HAP-1 (cell line): ENCODE results near the gene AFF1.
A peak's percentile ranks its signal among the peaks of the same experiment; 100 is the strongest.

Source experiments
- DNase-seq, 2 experiments: peaks; one replicate each; pipeline ENCODE4 v3.0.0-alpha.2; 2016 to 2020; ENCODE audit warnings: low spot score in 2 of 2
- H3K27me3 ChIP-seq: fragments of 250-450 bp; sonication (Bioruptor Pico); 2 replicates; pipeline ENCODE4 v1.5.1; 2020; ENCODE audit warnings: low read depth, mild to moderate bottlenecking, moderate library complexity
- H3K36me3 ChIP-seq: fragments of 250-450 bp; sonication (Bioruptor Pico); replicated peaks from 2 replicates; pipeline ENCODE4 v1.5.1; 2020; ENCODE audit warnings: mild to moderate bottlenecking
- H3K4me1 ChIP-seq: fragments of 250-450 bp; sonication (Bioruptor Pico); 2 replicates; pipeline ENCODE4 v1.5.1; 2020; ENCODE audit warnings: mild to moderate bottlenecking
- H3K4me3 ChIP-seq: fragments of 250-450 bp; sonication (Bioruptor Pico); 2 replicates; pipeline ENCODE4 v1.5.1; 2020; ENCODE audit warnings: mild to moderate bottlenecking, moderate library complexity
- H3K9me3 ChIP-seq: fragments of 250-450 bp; sonication (Bioruptor Pico); 2 replicates; pipeline ENCODE4 v1.5.1; 2020; ENCODE audit warnings: mild to moderate bottlenecking, moderate library complexity
- in situ Hi-C: fragments of 300-500 bp; cut with MboI; formaldehyde crosslinking; loops from 3 replicates; pipeline ENCODE4 v1.14.3; 2020; ENCODE audit warnings: low sequenced_read_pairs, inconsistent platforms, mixed read lengths

AFF1 gene

DNA sequence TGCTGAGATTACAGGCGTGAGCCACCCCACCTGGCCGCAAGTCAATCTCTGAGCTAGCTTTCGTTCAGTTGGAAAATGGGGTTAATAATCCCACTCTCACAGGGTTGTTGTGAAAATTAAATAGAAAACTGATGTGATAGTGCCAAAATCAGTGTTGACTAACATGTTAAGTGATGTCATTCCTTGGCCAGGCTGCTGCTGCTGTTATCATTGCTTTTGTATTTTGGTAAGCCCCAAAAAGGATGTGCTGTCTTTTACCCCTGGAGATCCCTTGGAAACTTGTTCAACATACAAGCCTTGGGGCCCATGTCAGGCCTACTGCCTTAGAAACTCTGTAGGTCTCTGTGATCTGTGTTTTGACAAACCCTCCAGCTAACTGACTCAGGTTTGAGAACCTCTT, 106.3 kb downstream of the AFF1 start:
- Histone ChIP-seq H3K9me3 (peaks cover 2% of the 10 kb centered on the region; the same call in 1 of the 2 replicates), H3K27me3 (no peaks in the 10 kb centered on the region), H3K36me3 (no peaks in the 10 kb centered on the region), H3K4me3 (no peak overlapping the region), H3K4me1 (peaks cover 34% of the 10 kb centered on the region)
- in situ Hi-C loops: no loop called here
- DNase-seq: no peak

DNA sequence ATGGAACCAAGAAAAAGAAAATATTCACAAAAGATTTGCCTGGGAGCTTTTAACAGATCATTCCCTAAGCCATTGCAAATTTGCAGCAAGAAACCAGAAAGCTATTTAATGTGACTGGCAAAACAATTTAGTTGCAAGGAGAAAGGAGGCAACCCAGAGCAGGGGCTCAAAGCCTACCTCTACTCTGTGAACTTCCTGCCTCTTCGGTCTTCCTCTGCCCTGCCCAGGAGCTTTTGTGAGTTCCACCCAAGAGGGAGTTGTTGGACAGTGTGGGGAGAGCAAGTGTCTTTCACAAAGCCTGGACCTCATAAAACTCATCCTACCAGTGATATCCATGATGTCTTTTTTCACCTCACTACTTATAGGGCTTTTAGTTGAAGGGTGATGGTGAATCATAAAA, 107.4 kb downstream of the AFF1 start:
- DNase-seq: no peak
- H3K4me3 ChIP-seq: no peak overlapping the region
- H3K9me3 ChIP-seq: peaks cover 2% of the 10 kb centered on the region; the same call in 1 of the 2 replicates
- in situ Hi-C loops: no loop called here
- H3K4me1 ChIP-seq: peaks cover 30% of the 10 kb centered on the region
- H3K27me3 ChIP-seq: no peaks in the 10 kb centered on the region
- peaks cover 3% of the 10 kb centered on the region for H3K36me3 ChIP-seq

DNA sequence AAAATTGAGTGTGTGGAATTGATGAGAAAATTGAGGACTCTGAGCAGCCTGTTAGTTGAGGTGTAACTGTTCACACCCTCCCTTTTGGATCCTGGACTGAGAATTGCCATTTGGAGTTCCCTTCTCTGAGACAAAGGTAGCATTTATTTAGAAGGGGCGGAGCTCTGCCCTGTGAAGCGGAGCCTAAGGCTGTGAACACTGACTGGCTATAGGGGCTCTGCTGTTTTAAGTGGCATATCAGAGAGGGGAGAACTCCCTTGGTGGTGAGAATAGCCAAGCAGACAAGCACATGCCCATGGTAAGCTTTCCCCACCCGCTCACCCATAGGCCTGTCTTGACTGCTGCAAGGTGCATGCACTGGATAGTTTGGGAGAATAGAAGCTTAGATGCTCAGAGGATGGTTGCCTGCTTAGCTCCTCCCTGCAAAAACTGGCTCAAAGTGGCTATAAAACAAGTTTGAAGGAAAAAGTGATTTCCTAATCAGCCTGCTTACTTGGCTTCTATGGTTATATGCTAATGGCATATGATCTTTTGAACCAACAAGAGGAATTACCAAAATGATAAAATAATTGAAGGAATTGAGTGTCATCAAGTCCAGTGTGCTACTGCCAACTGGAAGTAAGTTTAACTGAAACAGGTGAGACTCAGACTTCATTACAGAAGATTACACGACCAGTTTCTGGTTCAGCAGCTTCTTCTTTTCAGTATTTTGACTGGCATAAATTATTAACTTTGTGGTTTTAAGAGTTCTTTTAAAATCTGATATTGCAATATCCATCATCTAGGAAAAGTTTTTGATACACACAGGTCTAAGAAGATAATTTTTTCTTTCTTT, 108.4 kb downstream of the AFF1 start:
- no peak overlapping the region for H3K4me3 ChIP-seq
- H3K36me3 ChIP-seq: peaks cover 5% of the 10 kb centered on the region
- peaks cover 2% of the 10 kb centered on the region; the same call in 1 of the 2 replicates for H3K9me3 ChIP-seq
- H3K27me3 ChIP-seq: no peaks in the 10 kb centered on the region
- in situ Hi-C loops: no loop called here
- DNase-seq: no peak
- peaks cover 20% of the 10 kb centered on the region for H3K4me1 ChIP-seq

DNA sequence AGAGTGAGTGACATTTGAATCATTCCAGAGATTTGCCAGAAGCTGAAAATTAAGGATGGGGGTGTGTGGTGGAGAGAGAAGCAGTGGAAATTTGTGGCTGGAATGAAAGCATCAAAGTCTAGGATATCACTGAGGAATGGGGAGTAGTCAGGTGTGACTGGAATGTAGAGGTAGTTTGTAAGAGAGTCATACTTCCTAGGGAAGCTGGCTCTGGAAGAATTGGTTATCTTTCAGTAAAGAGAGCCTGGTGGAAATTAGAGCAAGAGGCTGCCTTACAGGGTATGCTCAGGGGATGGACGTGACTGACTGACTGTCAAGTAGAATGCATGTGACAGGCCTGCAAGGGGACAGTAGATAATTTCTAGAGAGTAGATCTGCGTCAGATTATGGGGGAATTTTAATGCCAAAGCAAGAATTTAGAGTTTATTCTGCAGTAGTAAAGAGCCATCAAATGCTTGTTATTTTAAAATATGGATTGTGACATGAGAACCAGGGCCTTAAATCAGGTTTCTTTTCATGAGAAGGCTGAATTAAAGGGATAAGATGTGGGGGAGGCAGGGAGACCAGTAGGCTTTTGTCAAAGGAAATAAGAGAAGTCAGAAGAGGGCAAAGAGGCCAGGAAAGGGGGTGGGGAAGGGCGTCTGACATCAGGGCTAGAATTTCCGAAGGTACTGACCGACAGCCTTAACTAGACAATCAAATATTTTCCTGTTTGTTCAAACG, 109.9 kb downstream of the AFF1 start:
- Histone ChIP-seq H3K4me3 (no peak overlapping the region), H3K27me3 (no peaks in the 10 kb centered on the region), H3K4me1 (peaks cover 13% of the 10 kb centered on the region), H3K9me3 (peaks cover 2% of the 10 kb centered on the region; the same call in 1 of the 2 replicates), H3K36me3 (peaks cover 5% of the 10 kb centered on the region)
- in situ Hi-C loops: no loop called here
- DNase-seq: peak in 1 of 2 experiments; percentile 26

DNA sequence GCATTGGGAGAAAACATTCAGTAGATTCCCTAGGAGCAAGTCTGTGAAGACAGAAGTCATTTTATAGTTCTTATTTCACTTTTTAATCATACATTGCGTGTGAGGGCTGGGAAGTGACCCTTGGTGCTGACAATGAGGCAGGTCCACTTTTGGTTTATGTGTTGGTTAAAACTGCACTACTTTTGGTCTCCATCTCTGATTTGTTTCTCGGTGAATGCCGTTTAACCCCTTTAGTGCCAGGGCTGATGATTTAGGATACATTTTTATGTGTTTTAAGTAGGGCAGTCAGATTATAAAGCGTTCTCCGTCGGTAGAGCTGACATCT, 110.4 kb downstream of the AFF1 start:
- Histone ChIP-seq H3K9me3 (peaks cover 2% of the 10 kb centered on the region; the same call in 1 of the 2 replicates), H3K4me1 (peaks cover 13% of the 10 kb centered on the region), H3K27me3 (no peaks in the 10 kb centered on the region), H3K4me3 (no peak overlapping the region), H3K36me3 (peaks cover 5% of the 10 kb centered on the region)
- in situ Hi-C loops: no loop called here
- no peak for DNase-seq

DNA sequence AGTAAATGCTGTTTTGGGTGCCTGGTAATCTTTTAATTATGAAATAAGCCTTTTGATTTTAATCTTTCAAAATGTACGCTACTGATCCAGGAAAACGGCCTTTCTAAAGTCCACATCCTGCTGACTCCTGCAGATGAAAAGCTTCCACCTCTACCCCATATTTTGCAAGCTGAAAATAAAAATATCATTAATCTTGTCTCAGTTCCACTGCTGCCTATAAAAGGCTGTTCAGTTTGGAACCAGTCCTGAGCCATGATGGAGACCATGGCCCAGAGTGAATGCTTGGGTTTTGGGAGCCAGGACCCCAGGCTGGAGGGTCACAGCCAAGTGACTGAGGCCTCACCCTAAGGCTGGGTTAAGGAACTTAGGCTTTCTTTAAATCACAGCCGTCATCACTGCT, 110.8 kb downstream of the AFF1 start:
- in situ Hi-C loops: no loop called here
- Histone ChIP-seq H3K9me3 (peaks cover 2% of the 10 kb centered on the region; the same call in 1 of the 2 replicates), H3K36me3 (peaks cover 5% of the 10 kb centered on the region)

DNA sequence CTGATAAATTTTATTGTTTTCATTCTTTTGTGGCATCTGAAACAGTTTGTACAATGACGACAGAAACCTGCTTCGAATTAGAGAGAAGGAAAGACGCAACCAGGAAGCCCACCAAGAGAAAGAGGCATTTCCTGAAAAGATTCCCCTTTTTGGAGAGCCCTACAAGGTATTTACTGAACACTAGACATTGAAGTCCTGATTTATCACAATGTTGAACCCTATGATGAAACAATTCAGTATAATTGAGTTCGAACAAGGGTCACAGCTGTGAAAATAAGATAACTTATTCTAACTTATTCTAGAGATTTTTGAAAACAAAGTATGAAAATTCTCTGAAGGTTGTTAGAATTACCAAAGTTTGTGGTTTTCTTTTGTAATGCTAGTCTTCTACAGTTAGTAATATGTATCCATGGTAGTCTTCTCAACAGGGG, 111.3 kb downstream of the AFF1 start:
- Histone ChIP-seq H3K9me3 (peaks cover 2% of the 10 kb centered on the region; the same call in 1 of the 2 replicates), H3K4me1 (peaks cover 13% of the 10 kb centered on the region), H3K36me3 (peaks cover 5% of the 10 kb centered on the region), H3K27me3 (no peaks in the 10 kb centered on the region), H3K4me3 (no peak overlapping the region)
- DNase-seq: no peak
- in situ Hi-C loops: no loop called here

More for the DNA sequence above, 110.8 kb downstream of the AFF1 start:
- no peaks in the 10 kb centered on the region for H3K27me3 ChIP-seq
- no peak overlapping the region for H3K4me3 ChIP-seq
- no peak for DNase-seq
- H3K4me1 ChIP-seq: peaks cover 13% of the 10 kb centered on the region

DNA sequence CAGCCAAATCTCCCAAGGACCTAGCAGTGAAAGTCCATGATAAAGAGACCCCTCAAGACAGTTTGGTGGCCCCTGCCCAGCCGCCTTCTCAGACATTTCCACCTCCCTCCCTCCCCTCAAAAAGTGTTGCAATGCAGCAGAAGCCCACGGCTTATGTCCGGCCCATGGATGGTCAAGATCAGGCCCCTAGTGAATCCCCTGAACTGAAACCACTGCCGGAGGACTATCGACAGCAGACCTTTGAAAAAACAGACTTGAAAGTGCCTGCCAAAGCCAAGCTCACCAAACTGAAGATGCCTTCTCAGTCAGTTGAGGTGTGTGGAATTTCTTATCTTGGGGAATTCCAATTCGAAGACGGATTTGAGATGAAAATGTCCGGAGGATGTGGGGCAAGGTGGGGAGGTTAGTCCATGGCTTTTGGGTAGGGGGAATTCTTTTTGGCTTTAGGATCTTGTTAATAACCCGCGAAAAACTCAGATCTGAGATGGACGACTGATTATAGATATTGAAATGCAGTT, 112.5 kb downstream of the AFF1 start:
- no peak for DNase-seq
- Histone ChIP-seq H3K4me3 (no peak overlapping the region), H3K4me1 (peaks cover 13% of the 10 kb centered on the region), H3K9me3 (no peaks in the 10 kb centered on the region; the same call in 1 of the 2 replicates), H3K36me3 (peaks cover 5% of the 10 kb centered on the region), H3K27me3 (no peaks in the 10 kb centered on the region)
- in situ Hi-C loops: no loop called here

DNA sequence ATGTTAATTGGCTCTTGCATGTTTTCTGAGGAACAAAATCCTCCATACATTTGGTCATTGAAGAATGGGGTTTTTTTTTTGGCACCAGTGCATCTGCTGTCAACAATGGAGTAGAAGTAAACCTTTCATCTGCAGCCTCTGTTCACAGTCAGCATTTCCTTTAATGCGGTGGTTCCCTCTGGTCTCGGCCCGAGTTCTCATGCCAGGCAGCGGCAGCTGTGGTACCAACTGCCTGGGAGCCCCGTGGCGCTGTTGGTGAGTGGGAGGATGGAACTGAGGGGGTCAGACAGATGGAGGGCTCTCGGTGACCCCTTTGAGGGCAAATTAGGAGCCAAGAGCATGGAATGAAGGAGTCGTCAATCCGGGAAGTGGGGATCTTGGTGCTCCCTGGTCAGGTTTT, 114.7 kb downstream of the AFF1 start:
- H3K36me3 ChIP-seq: peaks cover 5% of the 10 kb centered on the region
- H3K4me3 ChIP-seq: no peak overlapping the region
- H3K27me3 ChIP-seq: no peaks in the 10 kb centered on the region
- H3K9me3 ChIP-seq: no peaks in the 10 kb centered on the region
- in situ Hi-C loops: no loop called here
- DNase-seq: no peak
- H3K4me1 ChIP-seq: peaks cover 11% of the 10 kb centered on the region

DNA sequence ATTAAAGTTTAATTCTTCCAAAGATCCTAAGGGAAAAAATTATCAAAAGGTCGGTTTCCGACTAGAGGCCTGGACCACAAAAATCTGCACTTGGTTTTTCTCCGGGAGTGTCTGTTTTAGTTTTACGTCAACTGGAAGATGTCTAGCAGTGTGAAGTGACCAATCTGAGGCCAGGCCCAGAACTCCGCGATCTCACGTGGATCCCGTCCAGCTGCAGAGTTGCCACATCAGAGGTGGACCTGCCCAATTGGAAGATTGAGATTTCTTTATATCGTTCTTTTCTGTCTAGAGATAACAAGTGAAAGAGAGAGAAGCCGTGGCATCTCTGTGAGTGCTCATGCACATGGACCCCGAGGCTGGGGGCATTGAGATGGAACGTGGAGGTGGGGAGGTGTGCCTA, 115.8 kb downstream of the AFF1 start:
- H3K4me3 ChIP-seq: no peak overlapping the region
- H3K4me1 ChIP-seq: peaks cover 14% of the 10 kb centered on the region
- peaks cover 5% of the 10 kb centered on the region for H3K36me3 ChIP-seq
- DNase-seq: no peak
- H3K9me3 ChIP-seq: no peaks in the 10 kb centered on the region
- no peaks in the 10 kb centered on the region for H3K27me3 ChIP-seq
- in situ Hi-C loops: no loop called here

DNA sequence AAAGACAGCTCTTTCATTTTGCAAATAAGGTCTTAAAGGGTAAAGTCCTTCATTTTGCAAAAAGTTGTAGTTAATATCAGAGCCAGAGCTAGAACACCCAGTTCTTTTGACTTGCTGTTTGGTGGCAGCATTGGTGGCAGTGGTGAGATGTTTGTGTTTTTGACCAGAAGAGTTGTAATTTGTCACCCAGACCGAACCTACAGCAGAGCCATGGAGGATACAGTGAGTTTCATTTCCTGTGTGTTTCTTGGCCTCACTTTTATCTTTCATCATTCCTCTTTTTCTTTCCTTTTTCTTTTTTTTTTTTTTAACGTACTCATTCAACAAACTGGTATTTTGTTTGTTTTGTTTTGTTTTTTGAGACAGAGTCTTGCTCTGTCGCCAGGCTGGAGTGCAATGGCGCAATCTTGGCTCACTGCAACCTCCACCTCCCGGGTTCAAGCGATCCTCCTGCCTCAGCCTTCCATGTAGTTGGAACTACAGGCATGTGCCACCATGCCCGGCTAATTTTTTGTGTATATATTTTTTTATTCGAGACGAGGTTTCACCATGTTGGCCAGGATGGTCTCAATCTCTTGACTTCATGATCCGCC, 116.4 kb downstream of the AFF1 start:
- in situ Hi-C loops: no loop called here
- no peaks in the 10 kb centered on the region for H3K9me3 ChIP-seq
- DNase-seq: no peak

DNA sequence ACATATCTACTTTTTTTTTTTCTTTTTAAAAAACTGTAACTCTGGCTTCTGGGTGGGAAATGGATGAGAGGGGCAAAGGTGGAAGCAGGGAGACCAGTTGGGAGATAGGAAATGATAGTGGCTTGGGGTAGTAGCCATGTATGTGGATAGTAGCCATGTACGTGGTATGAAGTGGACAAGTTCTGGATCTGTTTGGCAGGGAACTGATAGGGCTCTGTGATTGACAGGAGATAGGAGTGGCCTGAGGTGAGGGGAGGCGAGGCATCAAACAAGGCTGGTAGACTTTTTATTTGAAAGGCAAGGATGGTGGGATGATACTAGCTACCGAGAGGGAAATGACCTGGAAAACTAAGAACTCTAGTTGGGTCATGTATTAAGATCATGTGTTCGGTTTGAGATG, 117.8 kb downstream of the AFF1 start:
- H3K4me3 ChIP-seq: no peak overlapping the region
- DNase-seq: no peak
- no peaks in the 10 kb centered on the region for H3K36me3 ChIP-seq
- H3K4me1 ChIP-seq: peaks cover 23% of the 10 kb centered on the region
- H3K27me3 ChIP-seq: no peaks in the 10 kb centered on the region
- H3K9me3 ChIP-seq: no peaks in the 10 kb centered on the region
- in situ Hi-C loops: no loop called here

More for the DNA sequence above, 116.4 kb downstream of the AFF1 start:
- H3K27me3 ChIP-seq: no peaks in the 10 kb centered on the region
- H3K36me3 ChIP-seq: peaks cover 5% of the 10 kb centered on the region
- H3K4me3 ChIP-seq: no peak overlapping the region
- H3K4me1 ChIP-seq: peaks cover 18% of the 10 kb centered on the region

DNA sequence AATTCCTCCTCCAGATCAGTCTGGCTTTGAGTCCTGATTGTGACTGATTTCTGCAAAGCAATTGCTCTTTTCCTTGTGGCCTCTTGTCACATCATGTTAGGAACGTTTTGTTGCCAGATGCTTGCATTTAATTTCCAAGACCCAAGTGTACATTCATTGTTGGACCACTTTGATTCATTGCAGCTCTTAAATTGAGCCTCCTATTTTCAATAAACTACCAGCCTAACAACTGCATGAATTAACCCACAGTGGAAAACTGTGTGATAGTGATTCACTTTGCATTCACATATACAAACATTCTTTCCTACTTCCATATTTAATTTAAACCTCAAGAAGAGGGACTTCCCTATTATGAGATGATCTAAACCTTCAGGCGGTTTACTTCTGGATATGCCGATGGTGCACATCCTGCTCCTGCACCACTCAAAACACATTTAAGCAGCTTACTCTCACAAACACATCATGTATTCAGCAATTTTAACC, 118.4 kb downstream of the AFF1 start:
- Histone ChIP-seq H3K4me1 (peaks cover 23% of the 10 kb centered on the region), H3K36me3 (no peaks in the 10 kb centered on the region), H3K4me3 (no peak overlapping the region), H3K9me3 (no peaks in the 10 kb centered on the region), H3K27me3 (no peaks in the 10 kb centered on the region)
- no peak for DNase-seq
- in situ Hi-C loops: no loop called here
